ENCODE measurements around the gene FLNB. TPM values are rescaled to one million over a fixed set of nuclear protein-coding genes. Genes with fewer than 3 reads are reported as not detected.
"Not testable (repeated sequence)": the region's sequence is repeated elsewhere in the genome, so short reads cannot be mapped to it uniquely, and the experiment has no call there.

FLNB gene
- total RNA-seq, 1 experiment from 2014 or later, result 14.2 TPM

- no peak for DNase-seq
- H3K27ac ChIP-seq (ENCODE audit: low read length), result no peak overlapping the region
- no peak overlapping the region for H3K4me2 ChIP-seq (ENCODE audit: low read depth, low read length, poor library complexity, severe bottlenecking)
- peaks cover 24% of the 10 kb centered on the region; the same call in 1 of the 2 replicates for H4K20me1 ChIP-seq (ENCODE audit: insufficient read depth, low read depth, low read length)
- H3K9me3 ChIP-seq (ENCODE audit: low read length), result no peaks in the 10 kb centered on the region
- no peaks in the 10 kb centered on the region for H3K9me2 ChIP-seq (replicated peaks; ENCODE audit: insufficient read depth, low read length)
- no peaks in the 10 kb centered on the region for H3K4me1 ChIP-seq (ENCODE audit: low read length)
- no peak overlapping the region for H2AFZ ChIP-seq (ENCODE audit: low read length)
- H3K4me3 ChIP-seq (ENCODE audit: low read length), result no peak overlapping the region
- H3K27me3 ChIP-seq (ENCODE audit: low read length), result no peaks in the 10 kb centered on the region
- no peak overlapping the region for H3K9ac ChIP-seq (ENCODE audit: low read length)
- H3K79me2 ChIP-seq (ENCODE audit: low read length), result no peaks in the 10 kb centered on the region
- no peaks in the 10 kb centered on the region for H3K36me3 ChIP-seq (ENCODE audit: insufficient read depth, low read length)
Measured at GRCh38 chr3:58044691-58045483, 36.7 kb downstream of the FLNB start.

GRCh38 chr3:58047826-58048225, 39.6 kb downstream of the FLNB start:
- Histone ChIP-seq H3K9ac (ENCODE audit: low read length) (no peak overlapping the region), H3K4me2 (ENCODE audit: low read depth, low read length, poor library complexity, severe bottlenecking) (no peak overlapping the region), H3K4me3 (ENCODE audit: low read length) (no peak overlapping the region), H3K9me3 (ENCODE audit: low read length) (no peaks in the 10 kb centered on the region), H3K4me1 (ENCODE audit: low read length) (no peaks in the 10 kb centered on the region), H3K27ac (ENCODE audit: low read length) (no peak overlapping the region), H3K27me3 (ENCODE audit: low read length) (no peaks in the 10 kb centered on the region), H3K36me3 (ENCODE audit: insufficient read depth, low read length) (no peaks in the 10 kb centered on the region), H4K20me1 (ENCODE audit: insufficient read depth, low read depth, low read length) (peaks cover 27% of the 10 kb centered on the region; the same call in 1 of the 2 replicates), H3K9me2 (replicated peaks; ENCODE audit: insufficient read depth, low read length) (no peaks in the 10 kb centered on the region), H3K79me2 (ENCODE audit: low read length) (no peaks in the 10 kb centered on the region), H2AFZ (ENCODE audit: low read length) (no peak overlapping the region)
- no peak for DNase-seq

GRCh38 chr3:58048301-58048700, 40.1 kb downstream of the FLNB start:
- Histone ChIP-seq H3K9me3 (ENCODE audit: low read length) (no peaks in the 10 kb centered on the region), H3K36me3 (ENCODE audit: insufficient read depth, low read length) (no peaks in the 10 kb centered on the region), H3K4me2 (ENCODE audit: low read depth, low read length, poor library complexity, severe bottlenecking) (no peak overlapping the region), H3K9ac (ENCODE audit: low read length) (no peak overlapping the region), H3K27me3 (ENCODE audit: low read length) (no peaks in the 10 kb centered on the region), H4K20me1 (ENCODE audit: insufficient read depth, low read depth, low read length) (peaks cover 27% of the 10 kb centered on the region; the same call in 1 of the 2 replicates), H3K27ac (ENCODE audit: low read length) (no peak overlapping the region), H3K4me3 (ENCODE audit: low read length) (no peak overlapping the region), H3K79me2 (ENCODE audit: low read length) (no peaks in the 10 kb centered on the region), H3K4me1 (ENCODE audit: low read length) (no peaks in the 10 kb centered on the region), H2AFZ (ENCODE audit: low read length) (no peak overlapping the region), H3K9me2 (replicated peaks; ENCODE audit: insufficient read depth, low read length) (no peaks in the 10 kb centered on the region)
- DNase-seq, result no peak

GRCh38 chr3:58049143-58049785, 41.0 kb downstream of the FLNB start:
- Histone ChIP-seq H3K36me3 (ENCODE audit: insufficient read depth, low read length) (no peaks in the 10 kb centered on the region), H3K9me3 (ENCODE audit: low read length) (no peaks in the 10 kb centered on the region), H2AFZ (ENCODE audit: low read length) (no peak overlapping the region), H3K27ac (ENCODE audit: low read length) (no peak overlapping the region), H3K4me3 (ENCODE audit: low read length) (no peak overlapping the region), H3K4me2 (ENCODE audit: low read depth, low read length, poor library complexity, severe bottlenecking) (no peak overlapping the region), H3K4me1 (ENCODE audit: low read length) (no peaks in the 10 kb centered on the region), H3K79me2 (ENCODE audit: low read length) (no peaks in the 10 kb centered on the region), H3K9me2 (replicated peaks; ENCODE audit: insufficient read depth, low read length) (no peaks in the 10 kb centered on the region), H3K27me3 (ENCODE audit: low read length) (no peaks in the 10 kb centered on the region), H3K9ac (ENCODE audit: low read length) (no peak overlapping the region), H4K20me1 (ENCODE audit: insufficient read depth, low read depth, low read length) (peaks cover 27% of the 10 kb centered on the region; the same call in 1 of the 2 replicates)
- DNase-seq, result no peak

- H3K4me1 ChIP-seq (ENCODE audit: low read length), result no peaks in the 10 kb centered on the region
- H4K20me1 ChIP-seq (ENCODE audit: insufficient read depth, low read depth, low read length), result peaks cover 23% of the 10 kb centered on the region; the same call in 1 of the 2 replicates
- DNase-seq, result no peak
- H3K9me2 ChIP-seq (replicated peaks; ENCODE audit: insufficient read depth, low read length), result no peaks in the 10 kb centered on the region
- H3K79me2 ChIP-seq (ENCODE audit: low read length), result no peaks in the 10 kb centered on the region
- H3K9ac ChIP-seq (ENCODE audit: low read length), result no peak overlapping the region
- H3K27me3 ChIP-seq (ENCODE audit: low read length), result no peaks in the 10 kb centered on the region
- no peaks in the 10 kb centered on the region for H3K9me3 ChIP-seq (ENCODE audit: low read length)
- no peaks in the 10 kb centered on the region for H3K36me3 ChIP-seq (ENCODE audit: insufficient read depth, low read length)
- H3K27ac ChIP-seq (ENCODE audit: low read length), result no peak overlapping the region
- no peak overlapping the region for H2AFZ ChIP-seq (ENCODE audit: low read length)
- H3K4me3 ChIP-seq (ENCODE audit: low read length), result no peak overlapping the region
- H3K4me2 ChIP-seq (ENCODE audit: low read depth, low read length, poor library complexity, severe bottlenecking), result no peak overlapping the region
Measured at GRCh38 chr3:58051196-58051595, 43.0 kb downstream of the FLNB start.

GRCh38 chr3:58051658-58052261, 43.5 kb downstream of the FLNB start:
- H3K4me3 ChIP-seq (ENCODE audit: low read length); H3K9me3 ChIP-seq (ENCODE audit: low read length); H3K4me1 ChIP-seq (ENCODE audit: low read length); H3K79me2 ChIP-seq (ENCODE audit: low read length); H3K9me2 ChIP-seq (replicated peaks; ENCODE audit: insufficient read depth, low read length); H3K27me3 ChIP-seq (ENCODE audit: low read length); DNase-seq; H3K36me3 ChIP-seq (ENCODE audit: insufficient read depth, low read length); H3K4me2 ChIP-seq (ENCODE audit: low read depth, low read length, poor library complexity, severe bottlenecking); H3K27ac ChIP-seq (ENCODE audit: low read length); H2AFZ ChIP-seq (ENCODE audit: low read length); H3K9ac ChIP-seq (ENCODE audit: low read length): not testable (repeated sequence)
- peaks cover 24% of the 10 kb centered on the region; the same call in 1 of the 2 replicates for H4K20me1 ChIP-seq (ENCODE audit: insufficient read depth, low read depth, low read length)

- H3K79me2 ChIP-seq (ENCODE audit: low read length), result no peaks in the 10 kb centered on the region
- peaks cover 26% of the 10 kb centered on the region; the same call in 1 of the 2 replicates for H4K20me1 ChIP-seq (ENCODE audit: insufficient read depth, low read depth, low read length)
- H3K27ac ChIP-seq (ENCODE audit: low read length), result no peak overlapping the region
- no peaks in the 10 kb centered on the region for H3K9me3 ChIP-seq (ENCODE audit: low read length)
- no peaks in the 10 kb centered on the region for H3K27me3 ChIP-seq (ENCODE audit: low read length)
- H3K4me3 ChIP-seq (ENCODE audit: low read length), result no peak overlapping the region
- no peaks in the 10 kb centered on the region for H3K4me1 ChIP-seq (ENCODE audit: low read length)
- no peaks in the 10 kb centered on the region for H3K9me2 ChIP-seq (replicated peaks; ENCODE audit: insufficient read depth, low read length)
- H3K9ac ChIP-seq (ENCODE audit: low read length), result no peak overlapping the region
- no peaks in the 10 kb centered on the region for H3K36me3 ChIP-seq (ENCODE audit: insufficient read depth, low read length)
- no peak for DNase-seq
- H3K4me2 ChIP-seq (ENCODE audit: low read depth, low read length, poor library complexity, severe bottlenecking), result no peak overlapping the region
- H2AFZ ChIP-seq (ENCODE audit: low read length), result no peak overlapping the region
Measured at GRCh38 chr3:58052373-58053273, 44.4 kb downstream of the FLNB start.

Data from Karpas-422 (cell line).